NCI-H2029 treated with DMSO at 0.1 percent for 48 hours (cell line): Measurements from ENCODE around the gene MRPL52.
"Not testable (repeated sequence)": the region's sequence is repeated elsewhere in the genome, so short reads cannot be mapped to it uniquely, and the experiment has no call there.

Experiments
- DNase-seq: peaks from one replicate; lab custom pipeline; 2025; lab: John Stamatoyannopoulos, UW

Gene MRPL52

GRCh38 chr14:22811722-22812121, 18.0 kb upstream of the MRPL52 start:
- DNase-seq: no peak

GRCh38 chr14:22812744-22813143, 16.9 kb upstream of the MRPL52 start:
- DNase-seq: no peak

GRCh38 chr14:22813145-22813544, 16.5 kb upstream of the MRPL52 start:
- DNase-seq: no peak

- DNase-seq: no peak
Measured at GRCh38 chr14:22814373-22814772, 15.3 kb upstream of the MRPL52 start.

- DNase-seq: no peak
Measured at GRCh38 chr14:22814941-22815713, 14.6 kb upstream of the MRPL52 start, which contains the start of gene SLC7A7. Gene SLC7A7 (minus strand): TSS chr14:22815435. CDS start chr14:22813398, 2,037 bp downstream.

GRCh38 chr14:22819151-22819988, 10.3 kb upstream of the MRPL52 start:
- DNase-seq: peak; percentile 83

- no peak for DNase-seq
Measured at GRCh38 chr14:22820731-22821130, 9.0 kb upstream of the MRPL52 start.

- no peak for DNase-seq
Measured at GRCh38 chr14:22821193-22822015, 8.3 kb upstream of the MRPL52 start.

- DNase-seq: no peak
Measured at GRCh38 chr14:22822016-22822570, 7.6 kb upstream of the MRPL52 start.

- no peak for DNase-seq
Measured at GRCh38 chr14:22822571-22823098, 7.1 kb upstream of the MRPL52 start.

GRCh38 chr14:22824711-22825359, 4.9 kb upstream of the MRPL52 start:
- DNase-seq: peak; percentile 58

GRCh38 chr14:22829076-22829660, 519 bp upstream of the MRPL52 start:
- not testable (repeated sequence) for DNase-seq

GRCh38 chr14:22830443-22831010, 840 bp downstream of the MRPL52 start:
- no peak for DNase-seq

GRCh38 chr14:22835505-22835904, 5.8 kb downstream of the MRPL52 start:
- DNase-seq: no peak

- DNase-seq: no peak
Measured at GRCh38 chr14:22836301-22837113, 6.8 kb downstream of the MRPL52 start, which contains the start of gene MMP14. Gene MMP14 (plus strand): TSS chr14:22836585. CDS start chr14:22836818, 233 bp downstream.

- peak; percentile 88 for DNase-seq
Measured at GRCh38 chr14:22837114-22837749, 7.5 kb downstream of the MRPL52 start.

- DNase-seq: no peak
Measured at GRCh38 chr14:22837750-22838538, 8.3 kb downstream of the MRPL52 start.

- DNase-seq: no peak
Measured at GRCh38 chr14:22838631-22839041, 8.9 kb downstream of the MRPL52 start.
